ENCODE data around the gene GTF2A2.

DNA sequence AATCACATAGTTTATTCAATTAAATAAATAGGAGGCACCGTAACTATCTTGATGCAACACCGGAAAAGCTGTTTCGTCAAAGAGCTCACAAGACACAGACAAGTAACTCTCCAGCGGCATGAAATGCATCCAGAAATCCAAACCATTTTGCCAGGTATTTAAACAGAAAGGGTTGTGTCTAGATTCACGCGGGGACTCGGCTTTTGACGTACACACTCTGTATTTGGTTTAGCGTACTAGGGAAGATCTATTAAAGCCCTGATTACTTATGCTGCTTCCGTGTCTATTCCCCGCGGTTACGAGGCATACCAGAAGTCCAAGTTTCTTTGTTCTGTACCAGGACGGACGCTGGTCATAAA, 31.1 kb upstream of the GTF2A2 start:
- TF ChIP-seq, protein P1, sequence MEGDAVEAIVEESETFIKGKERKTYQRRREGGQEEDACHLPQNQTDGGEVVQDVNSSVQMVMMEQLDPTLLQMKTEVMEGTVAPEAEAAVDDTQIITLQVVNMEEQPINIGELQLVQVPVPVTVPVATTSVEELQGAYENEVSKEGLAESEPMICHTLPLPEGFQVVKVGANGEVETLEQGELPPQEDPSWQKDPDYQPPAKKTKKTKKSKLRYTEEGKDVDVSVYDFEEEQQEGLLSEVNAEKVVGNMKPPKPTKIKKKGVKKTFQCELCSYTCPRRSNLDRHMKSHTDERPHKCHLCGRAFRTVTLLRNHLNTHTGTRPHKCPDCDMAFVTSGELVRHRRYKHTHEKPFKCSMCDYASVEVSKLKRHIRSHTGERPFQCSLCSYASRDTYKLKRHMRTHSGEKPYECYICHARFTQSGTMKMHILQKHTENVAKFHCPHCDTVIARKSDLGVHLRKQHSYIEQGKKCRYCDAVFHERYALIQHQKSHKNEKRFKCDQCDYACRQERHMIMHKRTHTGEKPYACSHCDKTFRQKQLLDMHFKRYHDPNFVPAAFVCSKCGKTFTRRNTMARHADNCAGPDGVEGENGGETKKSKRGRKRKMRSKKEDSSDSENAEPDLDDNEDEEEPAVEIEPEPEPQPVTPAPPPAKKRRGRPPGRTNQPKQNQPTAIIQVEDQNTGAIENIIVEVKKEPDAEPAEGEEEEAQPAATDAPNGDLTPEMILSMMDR (IDR thresholded peaks at IDR 0.05): no peak
- no peak for TF ChIP-seq ELF4 (CRISPR knock-in tag; IDR thresholded peaks at IDR 0.05; ENCODE audit: low read depth)

Data from WTC11 (cell line).